Embryonic facial prominence (tissue), 1 donor: ENCODE data around the gene RSBN1L.

Experiments used
- DNase-seq: peaks from one replicate; pipeline ENCODE4 v3.0.0-alpha.2; 2016; ENCODE audit errors: extremely low spot score

Gene RSBN1L

DNA sequence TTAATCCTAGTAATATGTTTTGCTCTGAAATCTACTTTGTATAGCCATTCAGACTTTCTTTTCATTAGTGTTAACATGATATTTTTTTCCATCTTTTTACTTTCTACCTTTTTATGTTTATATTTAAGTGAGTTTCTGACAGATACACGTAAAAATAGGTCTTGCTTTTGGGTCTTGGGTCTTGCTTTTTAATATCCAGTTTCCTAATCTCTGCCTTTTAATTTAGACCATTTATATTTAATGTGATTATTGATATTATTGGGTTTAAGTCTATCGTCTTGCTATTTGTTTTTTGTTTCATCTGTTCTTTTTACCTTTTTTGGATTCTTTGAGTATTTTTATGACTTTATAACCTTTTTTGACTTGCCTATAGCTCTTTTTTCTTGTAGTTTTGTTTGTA lies 110.2 kb downstream of the RSBN1L start:
- DNase-seq: no peak

DNA sequence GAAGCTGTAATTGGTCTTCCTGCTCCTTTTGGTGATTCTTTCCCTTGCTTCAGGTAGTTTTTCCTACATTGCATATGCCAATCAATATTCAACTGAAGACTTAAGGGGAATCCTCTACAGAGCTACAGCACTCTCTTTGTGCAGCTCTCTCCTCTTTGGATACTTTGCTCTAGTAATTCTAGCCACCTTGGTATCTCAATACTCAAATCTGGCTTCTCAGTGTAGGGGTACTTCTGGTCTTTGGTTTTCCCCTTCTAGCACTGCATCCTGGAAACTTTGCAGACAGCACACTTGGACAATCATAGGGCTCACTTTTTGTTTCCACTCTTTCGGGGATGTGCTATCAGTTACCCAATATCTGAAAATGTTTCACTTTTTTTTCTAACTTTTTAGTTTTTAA lies 112.3 kb downstream of the RSBN1L start:
- no peak for DNase-seq

DNA sequence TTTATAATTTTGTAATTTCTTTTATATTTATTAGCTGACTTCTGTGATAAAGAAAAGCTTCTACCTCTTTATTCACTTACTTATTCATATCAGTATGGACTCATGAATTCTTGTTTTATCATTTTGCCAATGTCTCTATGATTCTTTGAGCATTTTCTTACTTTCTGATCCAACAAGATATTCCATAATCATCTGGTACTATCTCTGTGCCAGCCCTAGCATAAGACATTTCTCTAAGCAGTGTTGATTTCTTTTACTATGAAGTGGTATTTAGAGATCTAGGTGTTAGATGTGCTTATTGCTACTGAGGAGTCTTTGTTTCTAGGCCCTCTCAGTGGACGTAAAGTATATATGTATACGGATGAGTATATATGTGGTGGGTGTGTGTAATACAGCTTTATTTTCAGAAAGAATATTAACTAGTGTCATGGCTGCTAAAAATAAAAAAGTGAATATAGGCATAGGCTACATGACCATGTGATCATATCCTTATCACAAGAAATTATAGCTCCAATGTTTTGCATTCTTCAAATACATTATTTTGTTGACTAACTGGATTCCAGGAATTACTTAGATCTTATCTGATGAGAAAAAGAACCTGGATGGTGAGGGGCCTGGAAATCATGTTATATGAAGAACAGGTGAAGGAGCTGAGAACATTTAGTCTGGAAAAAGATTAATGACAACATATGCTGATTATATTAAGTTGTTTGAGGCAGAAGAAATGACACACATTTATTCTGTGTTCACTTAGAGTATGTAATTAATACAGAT lies 115.4 kb downstream of the RSBN1L start:
- DNase-seq: no peak

DNA sequence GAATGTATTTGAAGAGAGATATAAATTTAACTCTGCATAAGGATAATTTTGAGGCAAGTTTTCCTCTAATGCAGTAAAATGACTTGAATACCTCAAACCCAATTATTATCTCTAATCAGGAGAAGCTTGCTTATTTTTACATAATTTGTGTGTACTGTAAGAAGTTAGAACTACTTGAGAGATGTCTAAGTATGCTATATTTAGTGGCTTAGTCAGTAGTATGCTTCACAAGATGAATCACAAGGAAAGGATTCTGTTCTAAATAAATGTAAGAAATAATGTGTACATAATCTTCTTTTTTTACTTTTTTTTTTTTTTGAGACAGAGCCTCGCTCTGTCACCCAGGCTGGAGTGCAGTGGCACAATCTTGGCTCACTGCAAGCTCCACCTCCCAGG lies 116.0 kb downstream of the RSBN1L start:
- DNase-seq: no peak

DNA sequence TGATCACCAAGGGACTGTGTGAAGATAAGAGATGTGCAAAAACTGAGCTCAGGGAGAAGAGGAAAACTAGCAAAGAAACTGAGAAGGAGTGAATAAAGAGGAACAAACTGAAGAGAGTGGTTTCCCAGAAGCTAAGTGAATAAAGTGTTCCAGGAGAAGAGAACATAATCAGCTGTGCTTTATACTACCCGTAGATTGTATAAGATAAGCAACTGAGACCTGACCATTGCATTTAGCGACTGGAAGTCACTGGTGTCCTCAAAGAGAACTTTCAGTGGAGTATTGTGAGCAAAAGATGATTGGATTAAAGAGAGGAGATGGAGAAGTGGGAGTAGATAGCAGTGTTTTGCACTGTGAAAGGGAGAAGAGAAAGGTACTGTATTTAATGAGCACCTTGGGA lies 116.9 kb downstream of the RSBN1L start:
- no peak for DNase-seq

DNA sequence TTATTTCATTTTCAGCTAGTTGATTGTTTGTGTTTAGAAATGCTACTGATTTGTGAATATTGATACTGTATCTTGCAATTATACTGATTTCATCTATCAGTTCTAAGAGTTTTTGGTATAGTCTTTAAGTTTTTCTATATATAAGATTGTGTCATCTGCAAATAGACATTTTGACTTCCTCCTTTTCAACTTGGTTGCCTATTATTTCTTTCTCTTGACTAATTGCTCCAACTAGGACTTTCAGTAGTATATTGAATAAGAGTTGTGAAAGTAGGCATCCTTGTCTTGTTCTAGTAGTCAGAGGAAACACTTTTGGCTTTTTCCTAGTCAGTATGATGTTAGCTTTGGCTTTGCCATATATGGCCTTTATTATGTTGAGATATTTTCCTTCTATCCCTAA lies 122.8 kb downstream of the RSBN1L start:
- DNase-seq: no peak

DNA sequence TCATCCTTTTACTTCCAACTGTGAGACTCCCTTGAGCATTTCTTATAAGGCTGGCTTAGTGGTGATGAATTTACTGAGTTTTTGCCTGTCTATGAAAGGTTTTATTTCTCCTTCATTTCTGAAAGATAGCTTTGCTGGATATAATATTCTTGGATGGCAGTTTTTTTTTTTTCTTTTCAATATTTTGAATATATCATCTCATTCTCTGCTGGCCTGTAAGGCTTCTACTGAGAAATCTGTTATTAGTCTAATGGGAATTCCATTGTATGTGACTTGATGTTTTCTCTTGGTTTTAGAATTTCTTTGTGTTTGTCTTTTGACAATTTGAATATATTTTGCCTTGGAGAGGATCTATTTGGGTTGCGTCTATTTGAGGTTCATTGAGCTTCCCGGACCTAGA lies 124.7 kb downstream of the RSBN1L start:
- DNase-seq: no peak

DNA sequence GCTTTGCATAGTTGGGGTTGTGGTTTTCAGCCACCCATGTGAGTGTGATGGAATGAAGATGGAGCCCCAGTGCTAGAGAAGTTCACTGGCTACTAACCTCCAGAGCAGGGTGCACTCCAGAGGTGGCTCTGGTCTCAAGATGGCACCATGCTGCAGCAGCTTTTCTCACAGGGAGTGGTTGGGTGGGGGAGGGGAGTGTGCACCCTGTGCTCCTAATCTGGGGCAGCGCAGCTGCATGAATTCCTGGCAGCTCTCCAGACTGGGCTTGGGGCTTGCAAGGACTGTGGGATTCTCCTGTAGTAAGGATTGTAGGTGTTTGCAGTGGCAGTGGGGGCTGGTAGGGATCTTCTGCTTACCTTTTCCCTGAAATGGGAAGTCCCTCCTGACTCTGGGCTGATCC lies 126.0 kb downstream of the RSBN1L start:
- no peak for DNase-seq

DNA sequence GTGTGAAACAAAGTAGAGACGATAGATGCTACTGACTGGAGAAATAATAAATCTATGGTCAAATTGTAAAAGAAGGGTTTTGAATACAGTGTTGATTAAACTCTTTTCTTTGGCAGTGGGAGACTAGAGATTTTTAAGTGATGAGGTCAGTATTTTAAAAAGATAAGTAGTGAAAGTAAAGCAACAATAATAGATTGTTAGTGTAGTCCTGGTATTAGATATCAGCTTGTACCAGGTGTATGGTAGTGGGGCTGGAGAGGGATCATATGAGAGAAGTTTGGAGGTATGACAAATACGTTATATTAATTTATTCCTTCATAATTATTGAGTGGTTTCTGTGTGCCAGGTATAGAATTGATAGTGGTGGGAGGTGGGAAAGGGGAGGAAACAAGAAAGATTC lies 127.5 kb downstream of the RSBN1L start:
- no peak for DNase-seq

DNA sequence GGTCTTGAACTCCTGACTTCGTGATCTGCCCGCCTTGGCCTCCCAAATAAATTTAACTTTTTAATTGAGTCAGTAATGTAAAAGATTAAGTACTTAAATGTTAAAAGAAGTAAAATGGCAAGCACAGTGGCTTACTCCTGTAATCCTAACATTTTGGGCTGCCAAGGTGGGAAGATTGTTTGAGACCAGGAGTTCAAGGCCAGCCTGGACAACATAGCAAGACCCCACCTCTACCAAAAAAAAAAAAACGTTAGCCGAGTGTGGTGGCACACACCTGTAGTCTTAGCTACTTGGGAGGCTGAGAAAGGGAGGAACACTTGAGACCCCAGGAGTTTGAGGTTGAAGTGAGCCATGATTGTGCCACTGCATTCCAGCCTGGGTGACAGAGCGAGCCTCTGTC lies 128.4 kb downstream of the RSBN1L start:
- no peak for DNase-seq

DNA sequence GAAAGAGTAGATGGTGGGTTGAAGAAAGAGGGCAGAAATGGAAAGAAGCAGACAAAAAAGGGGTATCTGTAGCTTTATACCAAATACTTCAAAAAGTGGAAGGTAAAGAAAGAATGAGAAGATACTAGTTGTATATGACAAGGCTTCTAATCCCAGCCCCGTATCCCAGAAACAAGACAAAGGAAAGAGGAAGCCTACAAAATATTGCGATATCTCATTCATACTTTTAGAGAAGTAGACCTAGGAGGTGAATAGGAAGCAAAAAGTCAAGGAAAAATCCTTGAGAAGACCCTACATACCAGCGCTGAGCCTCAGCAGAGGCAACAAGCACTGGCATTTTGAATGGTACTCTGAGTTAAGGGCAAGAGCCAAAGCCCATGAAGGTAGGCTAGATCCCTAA lies 128.9 kb downstream of the RSBN1L start:
- no peak for DNase-seq

DNA sequence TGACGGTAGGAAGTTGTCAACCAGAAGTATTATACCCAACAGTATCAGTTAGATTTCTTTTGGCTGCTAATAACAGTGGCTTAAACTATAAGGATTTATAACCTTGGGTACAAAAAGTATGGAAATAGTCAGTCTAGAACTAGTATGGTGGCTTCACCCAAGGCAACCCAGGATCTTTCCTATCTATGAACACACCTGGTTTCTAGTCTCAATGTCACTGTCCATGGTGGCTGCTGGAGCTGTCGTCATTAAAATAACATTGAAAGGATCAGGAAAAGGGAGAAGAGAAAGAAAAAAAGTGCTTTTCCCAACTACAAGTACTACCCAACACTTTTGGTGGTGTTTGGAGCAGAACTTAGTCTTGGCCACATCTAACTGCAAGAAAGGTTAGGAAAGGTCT lies 130.0 kb downstream of the RSBN1L start:
- DNase-seq: no peak

DNA sequence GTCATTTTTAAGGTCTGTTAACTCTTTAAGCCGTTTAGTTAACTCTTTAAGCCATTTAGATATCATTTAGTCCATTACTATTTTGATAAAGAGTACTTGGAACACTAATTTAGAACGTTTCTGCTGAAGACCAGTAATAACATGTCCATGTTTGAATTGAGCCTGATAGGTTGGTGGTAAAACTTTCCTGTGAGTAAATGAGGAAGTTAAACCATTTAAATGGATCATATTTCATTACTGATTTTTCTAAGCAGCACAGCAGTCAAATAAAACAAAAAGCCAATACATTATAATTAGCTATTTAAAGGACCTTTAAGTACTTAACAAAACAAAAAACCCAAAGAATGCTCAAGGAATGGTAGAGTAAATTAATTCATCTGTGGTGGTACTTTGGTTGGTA lies 131.7 kb downstream of the RSBN1L start:
- no peak for DNase-seq

DNA sequence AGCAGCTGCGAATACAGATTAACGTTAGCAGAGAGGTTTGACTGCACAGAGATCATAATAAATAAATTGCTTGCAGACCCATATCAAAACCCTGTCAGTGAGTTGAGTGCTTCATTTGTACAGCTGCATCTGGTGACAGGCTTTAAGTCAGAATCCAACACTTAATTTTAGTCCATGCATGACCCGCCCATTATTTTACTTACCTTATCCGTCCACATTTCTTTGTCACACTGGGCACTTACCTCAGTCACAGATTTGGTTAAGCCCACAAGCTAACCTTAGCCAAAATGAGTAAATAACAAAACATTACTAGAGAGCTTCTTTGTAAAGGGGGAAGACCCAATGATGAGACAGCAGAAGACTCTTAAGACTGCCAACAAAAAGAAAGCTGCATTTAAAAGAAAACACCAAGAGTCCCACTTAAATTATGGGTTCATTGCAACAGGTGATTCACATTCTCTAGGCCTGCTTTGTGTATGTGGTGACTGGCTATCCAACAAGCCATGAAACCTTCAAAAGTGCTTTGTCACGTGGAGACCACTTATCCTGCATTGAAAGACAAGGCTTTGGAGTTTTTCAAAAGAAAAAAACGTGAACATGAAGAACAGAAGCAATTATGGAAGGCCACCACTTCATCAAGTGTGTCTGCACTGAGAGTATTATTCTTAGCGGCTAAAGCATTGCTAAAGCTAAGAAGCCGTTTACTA lies 134.5 kb downstream of the RSBN1L start:
- DNase-seq: no peak

DNA sequence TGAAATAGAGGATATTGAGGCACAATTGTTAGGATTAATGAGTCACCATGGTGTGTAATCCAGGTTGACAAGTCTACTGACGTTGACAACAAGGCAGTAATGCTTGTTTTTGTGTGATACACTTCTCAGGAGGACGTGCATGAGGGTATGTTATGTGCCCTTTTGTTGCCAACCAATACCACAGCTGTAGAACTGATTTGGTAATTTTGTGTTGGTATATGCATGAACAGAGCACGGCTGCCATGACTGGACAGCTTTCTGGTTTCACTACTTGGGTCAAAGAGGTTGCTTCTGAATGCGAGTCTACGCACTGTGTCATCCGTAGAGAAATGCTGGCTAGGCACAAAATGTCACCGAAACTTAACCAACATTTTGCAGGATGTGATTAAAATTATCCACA lies 135.2 kb downstream of the RSBN1L start:
- DNase-seq: no peak

DNA sequence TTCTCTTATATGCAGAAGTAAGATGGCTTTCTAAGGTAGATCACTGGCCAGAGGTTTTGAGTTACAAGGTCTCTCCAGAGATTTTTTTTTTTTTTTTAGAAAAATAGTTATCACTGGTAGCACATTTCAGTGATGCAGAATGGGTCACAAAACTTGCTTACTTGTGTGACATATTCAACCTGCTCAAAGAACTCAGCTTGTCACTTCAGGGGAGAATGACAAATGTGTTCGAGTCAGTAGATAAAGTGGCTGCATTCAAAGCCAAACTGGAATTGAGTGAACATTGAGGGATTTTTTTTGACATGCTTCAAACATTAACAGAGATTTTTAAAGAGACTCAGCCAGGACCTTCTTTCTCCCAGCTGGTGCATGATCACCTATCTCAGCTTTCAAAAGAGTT lies 135.7 kb downstream of the RSBN1L start:
- no peak for DNase-seq
